SK-N-MC (cell line): ENCODE data around the gene EIF3B.
"Not testable (repeated sequence)": the region's sequence is repeated elsewhere in the genome, so short reads cannot be mapped to it uniquely, and the experiment has no call there.

Experiments
- FOXP2 ChIP-seq: optimal IDR thresholded peaks from 2 replicates; pipeline ENCODE3; 2011; ENCODE audit warnings: mild to moderate bottlenecking, moderate library complexity; ENCODE audit not compliant: insufficient read depth; ENCODE audit errors: extremely low read length, control extremely low read depth
- POLR2AphosphoS5 ChIP-seq: IDR thresholded peaks from 2 replicates; pipeline ENCODE4 v1.6.1; 2012; ENCODE audit warnings: mild to moderate bottlenecking, low read depth, low read length, borderline replicate concordance

- TF ChIP-seq FOXP2, POLR2AphosphoS5: not testable (repeated sequence)
Observed at GRCh38 chr7:2390020-2390816, 35.6 kb downstream of the EIF3B start.
